H1 (cell line): ENCODE measurements around the gene MRPS27. TPM values are rescaled to one million over a fixed set of nuclear protein-coding genes. Genes with fewer than 3 reads are reported as not detected.

Experiments used
- CTCF ChIA-PET: fragments of 300-600 bp; sonication (Branson Sonifier 250); formaldehyde crosslinking; loops from one replicate; lab custom pipeline; 2021; ENCODE audit not compliant: partially characterized antibody; lab: Charles Lee
- POLR2A ChIA-PET: fragments of 300-600 bp; sonication (Branson Sonifier 250); formaldehyde crosslinking; loops from one replicate; lab custom pipeline; 2021; ENCODE audit warnings: inconsistent platforms; ENCODE audit not compliant: partially characterized antibody; lab: Charles Lee
- DNase-seq, 2 experiments: peaks; one replicate each; pipeline versions ENCODE4 v3.0.0 to v3.0.0-alpha.2; 2010 to 2022; ENCODE audit warnings: low spot score in 2 of 2, low read depth in 1 of 2, mixed read lengths in 1 of 2
- FAIRE-seq: peaks from 2 replicates; lab custom pipeline; 2011; peaks lifted over from hg19 to GRCh38; lab: Jason Lieb, UNC
- H2AFZ ChIP-seq: 2 replicates; pipeline ENCODE4 v1.8.1; 2012; ENCODE audit warnings: low read length, inconsistent platforms
- H2AK5ac ChIP-seq: 2 replicates; pipeline ENCODE4 v1.6.1; 2013; ENCODE audit warnings: low read depth, low read length
- H2BK120ac ChIP-seq: replicated peaks from 2 replicates; pipeline ENCODE3; 2013; ENCODE audit warnings: low read depth, low read length, inconsistent platforms
- H2BK12ac ChIP-seq: 2 replicates; pipeline ENCODE4 v1.6.1; 2013; ENCODE audit warnings: low read depth, low read length
- H2BK15ac ChIP-seq: 2 replicates; pipeline ENCODE4 v1.6.1; 2013; ENCODE audit warnings: low read length
- H2BK20ac ChIP-seq: 2 replicates; pipeline ENCODE4 v1.6.1; 2013; ENCODE audit warnings: low read length
- H2BK5ac ChIP-seq: 2 replicates; pipeline ENCODE4 v1.6.1; 2013; ENCODE audit warnings: low read depth, low read length
- H3K14ac ChIP-seq: 2 replicates; pipeline ENCODE4 v1.6.1; 2013; ENCODE audit warnings: inconsistent platforms; ENCODE audit not compliant: insufficient read length
- H3K18ac ChIP-seq: 2 replicates; pipeline ENCODE4 v1.6.1; 2013; ENCODE audit warnings: low read length; ENCODE audit errors: extremely low read depth
- H3K23ac ChIP-seq: 2 replicates; pipeline ENCODE4 v1.6.1; 2013; ENCODE audit warnings: inconsistent platforms; ENCODE audit not compliant: insufficient read length
- H3K23me2 ChIP-seq: 2 replicates; pipeline ENCODE4 v1.6.1; 2013; ENCODE audit warnings: low read depth, low read length
- H3K27ac ChIP-seq: 2 replicates; pipeline ENCODE4 v1.6.1; 2011; ENCODE audit warnings: low read depth, low read length, inconsistent platforms
- H3K27me3 ChIP-seq, 4 experiments: replicated peaks in 1 of 4; 1 replicate in 1 of 4; 2 replicates in 3 of 4; pipeline versions ENCODE4 v1.6.1 to v1.8.1; 2011 to 2013; ENCODE audit warnings: low read length in 3 of 4, mild to moderate bottlenecking in 3 of 4, inconsistent platforms in 2 of 4, mixed read lengths in 2 of 4, moderate library complexity in 1 of 4; ENCODE audit not compliant: control insufficient read depth in 3 of 4, insufficient read depth in 3 of 4; ENCODE audit errors: extremely low read depth in 1 of 4
- H3K36me3 ChIP-seq, 4 experiments: 2 replicates each; pipeline versions ENCODE4 v1.6.1 to v1.8.1; 2011 to 2013; ENCODE audit warnings: mild to moderate bottlenecking in 4 of 4, low read length in 3 of 4, moderate library complexity in 2 of 4, control low read depth in 1 of 4, inconsistent platforms in 1 of 4; ENCODE audit not compliant: insufficient read depth in 4 of 4, control insufficient read depth in 2 of 4
- H3K4ac ChIP-seq: replicated peaks from 2 replicates; pipeline ENCODE3; 2013; ENCODE audit warnings: low read length, low read depth, mixed read lengths, inconsistent platforms; ENCODE audit not compliant: insufficient read length
- H3K4me1 ChIP-seq, 4 experiments: replicated peaks in 1 of 4; 1 replicate in 1 of 4; 2 replicates in 3 of 4; pipeline versions ENCODE4 v1.6.1 to v1.8.1; 2011 to 2013; ENCODE audit warnings: low read length in 3 of 4, inconsistent platforms in 2 of 4, mixed read lengths in 1 of 4; ENCODE audit not compliant: insufficient read depth in 4 of 4, control insufficient read depth in 3 of 4
- H3K4me2 ChIP-seq, 2 experiments: 2 replicates each; pipeline versions ENCODE4 v1.6.1 to v1.8.1; 2011 to 2013; ENCODE audit warnings: low read depth in 2 of 2, low read length in 2 of 2, control low read depth in 1 of 2, inconsistent platforms in 1 of 2, mild to moderate bottlenecking in 1 of 2; ENCODE audit not compliant: insufficient read depth in 1 of 2
- H3K4me3 ChIP-seq, 4 experiments: fragments of 200-600, 300-600 bp in 1 of 4; sonication (generic), shearing (Covaris generic), sonication (Bioruptor Twin) in 1 of 4; 2 replicates each; pipeline versions ENCODE4 v1.5.1 to v1.8.1; 2011 to 2016; ENCODE audit warnings: low read length in 4 of 4, low read depth in 3 of 4, control low read depth in 2 of 4, inconsistent platforms in 2 of 4, mild to moderate bottlenecking in 2 of 4, mixed read lengths in 1 of 4, moderate library complexity in 1 of 4; ENCODE audit not compliant: insufficient read depth in 2 of 4; ENCODE audit errors: extremely low read depth in 1 of 4
- H3K56ac ChIP-seq: replicated peaks from 2 replicates; pipeline ENCODE3; 2013; ENCODE audit warnings: low read depth, mild to moderate bottlenecking, mixed read lengths, low read length, inconsistent platforms; ENCODE audit not compliant: insufficient read length
- H3K79me1 ChIP-seq: 2 replicates; pipeline ENCODE4 v1.6.1; 2013; ENCODE audit warnings: low read depth, low read length, control low read depth
- H3K79me2 ChIP-seq, 2 experiments: 2 replicates each; pipeline versions ENCODE4 v1.6.1 to v1.8.1; 2012 to 2013; ENCODE audit warnings: low read length in 2 of 2, mild to moderate bottlenecking in 2 of 2, inconsistent platforms in 1 of 2; ENCODE audit not compliant: insufficient read depth in 2 of 2, control insufficient read depth in 1 of 2
- H3K9ac ChIP-seq, 4 experiments: replicated peaks in 1 of 4; 1 replicate in 1 of 4; 2 replicates in 3 of 4; pipeline versions ENCODE4 v1.6.1 to v1.8.1; 2011 to 2013; ENCODE audit warnings: low read depth in 3 of 4, low read length in 3 of 4, control low read depth in 2 of 4, mild to moderate bottlenecking in 2 of 4, moderate library complexity in 2 of 4, inconsistent platforms in 1 of 4; ENCODE audit errors: extremely low read depth in 1 of 4
- H3K9me3 ChIP-seq, 2 experiments: 2 replicates each; pipeline versions ENCODE4 v1.6.1 to v1.8.1; 2012 to 2013; ENCODE audit warnings: mild to moderate bottlenecking in 2 of 2, moderate library complexity in 2 of 2, control low read depth in 1 of 2, inconsistent platforms in 1 of 2, low read depth in 1 of 2, low read length in 1 of 2, mixed read lengths in 1 of 2; ENCODE audit not compliant: insufficient read depth in 2 of 2
- H4K20me1 ChIP-seq, 2 experiments: replicated peaks in 1 of 2; 2 replicates each; pipeline versions ENCODE3 to v1.8.1; 2011 to 2013; ENCODE audit warnings: inconsistent platforms in 2 of 2, low read length in 2 of 2, mild to moderate bottlenecking in 1 of 2; ENCODE audit not compliant: insufficient read depth in 2 of 2, control insufficient read depth in 1 of 2
- H4K5ac ChIP-seq: 2 replicates; pipeline ENCODE4 v1.6.1; 2013; ENCODE audit warnings: low read length, low read depth, mixed read lengths, inconsistent platforms; ENCODE audit not compliant: insufficient read length
- H4K8ac ChIP-seq: 2 replicates; pipeline ENCODE4 v1.8.0; 2013; ENCODE audit warnings: mild to moderate bottlenecking, moderate library complexity, low read length, inconsistent platforms; ENCODE audit not compliant: insufficient read depth; ENCODE audit errors: extremely low read depth
- H4K91ac ChIP-seq: replicated peaks from 2 replicates; pipeline ENCODE3; 2013; ENCODE audit warnings: low read length, mixed read lengths, inconsistent platforms; ENCODE audit not compliant: insufficient read length
- JUN ChIP-seq: IDR thresholded peaks from 2 replicates; pipeline ENCODE4 v1.6.1; 2011; ENCODE audit warnings: low read depth, mild to moderate bottlenecking, improper control_type of control experiment, low read length
- POU5F1 ChIP-seq: IDR thresholded peaks from 2 replicates; pipeline ENCODE4 v1.6.1; 2011; ENCODE audit warnings: low read depth, mild to moderate bottlenecking, low read length, moderate library complexity
- YY1 ChIP-seq: IDR thresholded peaks from 2 replicates; pipeline ENCODE4 v1.6.1; 2011; ENCODE audit warnings: low read depth, mild to moderate bottlenecking, low read length
- WGBS, 2 experiments: shearing (Covaris generic) in 1 of 2; methylation state at CpG; one replicate each; pipeline versions ENCODE4 v1.1.6 to v1.1.7; 2013 to 2015; ENCODE audit warnings: low lambda C conversion rate in 2 of 2, mixed read lengths in 2 of 2, inconsistent platforms in 1 of 2, low coverage in 1 of 2, missing lambda C conversion rate in 1 of 2; ENCODE audit not compliant: insufficient replicate concordance in 2 of 2, insufficient coverage in 1 of 2, insufficient read length in 1 of 2; ENCODE audit errors: extremely low coverage in 1 of 2, missing lambda C conversion rate in 1 of 2; 5-methylcytosine and 5-hydroxymethylcytosine counted together
- polyA plus RNA-seq, 7 experiments: library from polyadenylated mRNA; depleted of rRNA in 3 of 7; stranded (reverse) in 5 of 7; unstranded in 2 of 7; fragments of >200 nt in 5 of 7; fragments of 200-250 nt in 2 of 7; gene quantifications; 1 replicate in 5 of 7; 2 replicates in 1 of 7; 4 replicates in 1 of 7; pipeline versions ENCODE4 v1.2.1 to v1.2.3, GENCODE V29; 2011 to 2013; ENCODE audit warnings: missing spikeins in 2 of 7, mixed read lengths in 2 of 7
- total RNA-seq: library from RNA; stranded (reverse); fragmentation: NEBNext Ultra II Directional; extraction: Animal tissue kit (Norgen Biotek cat#: 25700); gene quantifications from 2 replicates; pipeline ENCODE4 v1.2.1, GENCODE V29; 2021

Gene MRPS27
- total and polyA plus RNA-seq, 2 of the 8 experiments (the other 6 are each of a cell fraction or from before 2014, with no cell fraction given) = 93.2 to 102 TPM

- H3K79me2 ChIP-seq = no peaks in the 10 kb centered on the region
- peaks cover 0 to 3% (median 0%) of the 10 kb centered on the region in 4 experiments; a peak in 1 of 7 replicates for H3K4me1 ChIP-seq
- H3K14ac ChIP-seq = no peak overlapping the region
- no peak overlapping the region for H2BK15ac ChIP-seq
- no peak for TF ChIP-seq JUN
- TF ChIP-seq POU5F1 = no peak
- TF ChIP-seq YY1 = no peak
- no peak overlapping the region for H3K23ac ChIP-seq
- no peak overlapping the region for H2BK120ac ChIP-seq
- H2AFZ ChIP-seq = no peak overlapping the region
- 89% methylated on average over 3 of the region's 3 CpGs; no CpG with 5 or more reads in 1 of the 2 experiments for WGBS, 2 experiments
- no peak for DNase-seq
- no peak overlapping the region for H4K91ac ChIP-seq
- H3K18ac ChIP-seq = no peak overlapping the region
- H3K79me1 ChIP-seq = no peaks in the 10 kb centered on the region; the same call in 1 of the 2 replicates
- no peaks in the 10 kb centered on the region for H3K27me3 ChIP-seq
- H3K4ac ChIP-seq = no peak overlapping the region
- no peaks in the 10 kb centered on the region for H3K9me3 ChIP-seq
- H3K36me3 ChIP-seq = peaks cover 5 to 35% (median 22%) of the 10 kb centered on the region in 4 experiments
- ChIA-PET POLR2A (no interaction called here), CTCF (interaction anchor here (0.8 to 2.8 kb wide), 8 partner anchors 10 to 973 kb away, joined by 3 to 9 read pairs (median 4); no protein-coding TSS in a partner anchor)
- H3K27ac ChIP-seq = no peak overlapping the region
- H3K4me2 ChIP-seq = no peak overlapping the region
- no peak overlapping the region for H2AK5ac ChIP-seq
- H2BK12ac ChIP-seq = no peak overlapping the region
- no peak overlapping the region; the same call in 1 of the 2 replicates for H2BK5ac ChIP-seq
- H2BK20ac ChIP-seq = no peak overlapping the region
- no peak overlapping the region for H3K4me3 ChIP-seq
- H4K5ac ChIP-seq = no peak overlapping the region
- H3K56ac ChIP-seq = no peak overlapping the region
- H4K20me1 ChIP-seq = no peaks in the 10 kb centered on the region
- no peak for FAIRE-seq
- H3K23me2 ChIP-seq = no peaks in the 10 kb centered on the region
- H4K8ac ChIP-seq = no peak overlapping the region
- H3K9ac ChIP-seq = no peak overlapping the region
These were observed 91.1 kb downstream of the MRPS27 start for GRCh38 chr5:72228960-72229359.
